ENCODE results near the gene BORCS5.
"Not testable (repeated sequence)": the region's sequence is repeated elsewhere in the genome, so short reads cannot be mapped to it uniquely, and the experiment has no call there.

Gene BORCS5

GRCh38 chr12:12498210-12498609, 141.3 kb downstream of the BORCS5 start:
- Histone ChIP-seq H3K27me3 (no peaks in the 10 kb centered on the region), H3K4me3 (no peak overlapping the region), H3K36me3 (peaks cover 0 to 8% (median 0%) of the 10 kb centered on the region in 3 donors), H3K27ac (no peak overlapping the region), H3K4me1 (no peaks in the 10 kb centered on the region), H3K9me3 (no peaks in the 10 kb centered on the region)
- no peak for DNase-seq
- TF ChIP-seq, protein P1, sequence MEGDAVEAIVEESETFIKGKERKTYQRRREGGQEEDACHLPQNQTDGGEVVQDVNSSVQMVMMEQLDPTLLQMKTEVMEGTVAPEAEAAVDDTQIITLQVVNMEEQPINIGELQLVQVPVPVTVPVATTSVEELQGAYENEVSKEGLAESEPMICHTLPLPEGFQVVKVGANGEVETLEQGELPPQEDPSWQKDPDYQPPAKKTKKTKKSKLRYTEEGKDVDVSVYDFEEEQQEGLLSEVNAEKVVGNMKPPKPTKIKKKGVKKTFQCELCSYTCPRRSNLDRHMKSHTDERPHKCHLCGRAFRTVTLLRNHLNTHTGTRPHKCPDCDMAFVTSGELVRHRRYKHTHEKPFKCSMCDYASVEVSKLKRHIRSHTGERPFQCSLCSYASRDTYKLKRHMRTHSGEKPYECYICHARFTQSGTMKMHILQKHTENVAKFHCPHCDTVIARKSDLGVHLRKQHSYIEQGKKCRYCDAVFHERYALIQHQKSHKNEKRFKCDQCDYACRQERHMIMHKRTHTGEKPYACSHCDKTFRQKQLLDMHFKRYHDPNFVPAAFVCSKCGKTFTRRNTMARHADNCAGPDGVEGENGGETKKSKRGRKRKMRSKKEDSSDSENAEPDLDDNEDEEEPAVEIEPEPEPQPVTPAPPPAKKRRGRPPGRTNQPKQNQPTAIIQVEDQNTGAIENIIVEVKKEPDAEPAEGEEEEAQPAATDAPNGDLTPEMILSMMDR (IDR thresholded peaks at IDR 0.05), result no peak
- intact Hi-C loops (cut with DNase I; ENCODE audit: low total_unique reads), result no loop called here

DNA sequence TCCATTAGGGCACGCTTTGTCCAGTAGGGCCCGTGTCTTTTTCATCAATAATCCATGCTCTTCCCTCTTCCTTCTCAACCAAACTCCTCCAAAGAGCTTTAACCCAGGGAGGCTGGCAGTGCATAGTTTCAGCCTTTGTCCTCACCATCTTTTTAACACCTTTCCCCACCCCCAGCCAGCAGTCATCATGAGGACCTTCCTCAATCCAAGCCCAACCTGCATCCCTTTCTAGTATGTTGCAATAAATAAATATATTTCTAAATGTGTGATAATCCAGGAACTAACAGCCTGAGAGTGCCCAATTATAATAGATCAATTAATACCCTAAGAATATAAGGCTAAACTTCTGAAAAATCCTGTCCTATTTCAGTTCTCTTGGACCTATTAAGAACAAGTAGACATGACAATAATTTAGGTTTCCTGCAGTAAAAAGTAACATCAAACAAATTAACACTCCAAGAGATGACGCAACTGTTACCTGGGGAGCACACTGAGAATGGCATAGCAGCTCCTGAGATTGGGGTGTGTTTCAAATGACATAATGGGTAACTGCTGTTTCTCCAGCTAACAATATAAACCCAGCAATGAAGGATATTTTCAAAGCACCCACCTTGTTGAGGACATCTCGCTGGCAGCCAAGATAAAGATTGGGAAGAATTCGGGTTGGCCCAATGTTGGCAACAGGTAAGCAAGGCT, 143.2 kb downstream of the BORCS5 start:
- Histone ChIP-seq H3K9me3 (no peaks in the 10 kb centered on the region), H3K27ac (no peak overlapping the region)
- TF ChIP-seq, protein P1 (IDR thresholded peaks at IDR 0.05), result no peak

DNA sequence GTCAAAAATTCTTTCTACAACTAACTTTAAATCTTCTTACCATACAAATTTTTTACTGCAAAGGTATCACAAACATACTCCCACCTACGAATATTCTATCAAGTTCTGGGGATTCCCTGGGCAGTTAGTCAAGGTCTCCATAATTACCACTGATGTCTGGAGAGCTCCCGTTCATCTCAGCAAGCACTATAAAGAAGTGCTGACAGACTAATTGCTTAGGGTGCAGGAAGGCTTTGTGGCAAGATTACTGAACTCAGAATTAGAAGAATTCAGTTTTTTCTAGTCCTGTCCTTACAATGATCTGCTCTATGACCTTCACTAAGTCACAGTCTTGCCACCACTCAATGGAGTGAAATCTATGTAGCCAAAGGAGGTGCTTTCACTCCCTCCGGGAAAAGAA, 144.2 kb downstream of the BORCS5 start:
- no peaks in the 10 kb centered on the region for H3K27me3 ChIP-seq
- TF ChIP-seq, protein P1 (IDR thresholded peaks at IDR 0.05), result no peak
- H3K36me3 ChIP-seq, result peaks cover 0 to 4% (median 0%) of the 10 kb centered on the region in 3 donors
- DNase-seq, result no peak
- H3K4me3 ChIP-seq, result no peak overlapping the region
- H3K4me1 ChIP-seq, result peaks cover 0 to 19% (median 6%) of the 10 kb centered on the region in 4 donors
- no peaks in the 10 kb centered on the region for H3K9me3 ChIP-seq
- intact Hi-C loops (cut with DNase I; ENCODE audit: low total_unique reads), result no loop called here
- no peak overlapping the region for H3K27ac ChIP-seq

More for the DNA sequence above, 143.2 kb downstream of the BORCS5 start:
- intact Hi-C loops (cut with DNase I; ENCODE audit: low total_unique reads), result no loop called here
- H3K36me3 ChIP-seq, result peaks cover 0 to 4% (median 0%) of the 10 kb centered on the region in 3 donors
- no peak overlapping the region for H3K4me3 ChIP-seq
- no peak for DNase-seq
- H3K4me1 ChIP-seq, result peaks cover 0 to 9% (median 2%) of the 10 kb centered on the region in 4 donors
- H3K27me3 ChIP-seq, result no peaks in the 10 kb centered on the region

GRCh38 chr12:12502130-12502814, 145.4 kb downstream of the BORCS5 start:
- H3K9me3 ChIP-seq; intact Hi-C loops (cut with DNase I; ENCODE audit: low total_unique reads); H3K4me3 ChIP-seq; H3K36me3 ChIP-seq; H3K27ac ChIP-seq; DNase-seq; H3K27me3 ChIP-seq: not testable (repeated sequence)
- H3K4me1 ChIP-seq, result peaks cover 0 to 30% (median 17%) of the 10 kb centered on the region in 4 donors

DNA sequence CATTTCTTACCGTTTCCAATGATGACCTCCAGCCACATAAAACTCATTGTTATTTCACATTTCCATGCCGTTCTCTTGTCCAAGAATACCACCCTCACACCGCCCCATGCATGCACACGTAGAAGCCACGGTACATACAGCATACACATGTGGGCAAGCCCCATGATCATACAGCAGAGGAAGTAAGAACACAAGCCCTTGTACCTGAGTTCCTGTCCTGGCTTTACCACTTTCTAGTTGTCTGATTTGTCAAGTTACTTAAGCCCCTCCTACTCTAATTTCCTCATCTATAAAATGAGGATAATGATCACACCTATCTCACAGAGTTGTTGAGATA, 145.9 kb downstream of the BORCS5 start:
- no peak for DNase-seq
- peaks cover 0 to 35% (median 18%) of the 10 kb centered on the region in 4 donors for H3K4me1 ChIP-seq
- H3K27ac ChIP-seq, result no peak overlapping the region
- no peak overlapping the region for H3K4me3 ChIP-seq
- intact Hi-C loops (cut with DNase I; ENCODE audit: low total_unique reads), result no loop called here
- no peaks in the 10 kb centered on the region for H3K27me3 ChIP-seq
- H3K36me3 ChIP-seq, result no peaks in the 10 kb centered on the region
- TF ChIP-seq, protein P1 (IDR thresholded peaks at IDR 0.05), result no peak
- no peaks in the 10 kb centered on the region for H3K9me3 ChIP-seq

DNA sequence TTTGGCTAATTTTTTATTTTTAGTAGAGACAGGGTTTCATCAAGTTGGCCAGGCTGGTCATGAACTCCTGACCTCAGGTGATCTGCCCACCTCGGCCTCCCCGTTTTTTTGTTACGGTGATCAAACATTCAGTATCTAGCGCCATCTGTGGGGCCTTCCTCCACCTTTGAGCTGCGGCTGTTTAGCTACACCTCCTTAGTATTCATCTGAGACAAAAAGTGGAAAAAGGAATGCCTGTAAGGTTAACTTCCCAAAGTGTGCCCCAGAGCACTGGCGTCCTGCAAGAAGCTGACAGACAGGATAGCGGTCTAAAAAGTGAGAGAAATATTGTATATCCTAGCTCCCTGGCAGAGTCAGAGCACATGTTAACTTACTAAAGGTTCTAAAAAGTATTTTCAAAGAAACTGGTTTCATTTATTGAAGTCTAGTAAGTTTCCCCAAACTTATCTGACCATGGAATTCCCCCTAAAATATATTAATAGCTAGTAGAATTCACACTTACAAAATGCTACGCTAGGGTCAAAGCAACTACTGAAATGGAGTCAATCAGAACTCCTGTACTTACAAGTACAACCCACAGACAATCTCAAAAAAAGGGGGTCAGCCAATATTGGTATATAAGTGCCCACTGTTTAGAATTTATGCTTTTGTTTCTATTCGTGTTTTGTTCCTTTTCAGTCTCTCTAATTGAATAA, 146.7 kb downstream of the BORCS5 start:
- intact Hi-C loops (cut with DNase I; ENCODE audit: low total_unique reads), result no loop called here
- Histone ChIP-seq H3K27ac (no peak overlapping the region), H3K9me3 (no peaks in the 10 kb centered on the region), H3K4me1 (peaks cover 0 to 41% (median 18%) of the 10 kb centered on the region in 4 donors), H3K36me3 (no peaks in the 10 kb centered on the region), H3K4me3 (no peak overlapping the region), H3K27me3 (no peaks in the 10 kb centered on the region)
- DNase-seq, result no peak
- TF ChIP-seq, protein P1 (IDR thresholded peaks at IDR 0.05), result no peak

Measured in tibial artery (tissue), 4 donors.